ENCODE data around the gene MAX. TPM values are rescaled to one million over a fixed set of nuclear protein-coding genes. Genes with fewer than 3 reads are reported as not detected.

Gene MAX, protein sequence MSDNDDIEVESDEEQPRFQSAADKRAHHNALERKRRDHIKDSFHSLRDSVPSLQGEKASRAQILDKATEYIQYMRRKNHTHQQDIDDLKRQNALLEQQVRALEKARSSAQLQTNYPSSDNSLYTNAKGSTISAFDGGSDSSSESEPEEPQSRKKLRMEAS
- 26.8 TPM for total RNA-seq

DNA sequence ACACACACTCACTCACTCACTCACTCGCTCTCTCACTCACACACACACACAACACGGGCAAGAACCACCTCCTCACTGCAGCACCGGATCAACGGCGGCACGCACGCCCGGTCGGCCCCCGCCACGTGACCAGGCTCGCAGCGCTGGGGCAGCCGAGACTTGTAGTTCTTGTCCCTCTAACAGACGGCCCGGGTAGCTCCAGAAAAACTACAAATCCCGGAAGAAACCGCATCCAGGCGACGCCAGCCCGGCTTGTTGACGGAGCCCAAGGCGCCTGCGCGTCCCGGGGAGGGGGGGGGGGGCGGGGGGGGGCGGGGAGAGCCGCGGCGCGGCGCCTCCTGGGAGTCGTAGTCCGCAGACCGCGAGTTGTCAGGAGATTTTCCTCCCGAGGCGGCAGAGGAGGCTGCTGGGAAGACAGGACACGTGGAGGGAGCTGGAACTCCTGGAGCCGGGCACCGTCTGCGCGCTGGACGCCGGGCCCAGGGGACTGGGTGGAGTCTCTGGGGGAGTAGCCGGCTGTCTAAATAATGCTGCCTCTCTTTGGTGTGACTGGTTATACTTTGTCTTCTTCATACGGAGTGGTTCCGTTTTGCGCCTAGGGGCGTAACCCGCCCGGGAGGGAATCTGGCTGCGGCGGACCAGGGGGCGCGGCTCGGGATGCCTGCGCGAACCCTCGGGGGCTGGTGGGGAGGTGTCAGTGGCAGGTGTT is at the start of gene MAX:
TSS of gene MAX (minus strand) at position 77 of the 709 bp plus-strand sequence. CDS start 178 bp downstream, outside the sequence.
- Histone ChIP-seq H3K27ac (peak within 1 kb of the TSS; percentile 81 to 88), H3K36me3 (no peaks in the 10 kb centered on the region), H3K4me1 (peaks cover 6 to 32% of the 10 kb centered on the region in 2 donors), H3K4me3 (peak within 1 kb of the TSS; percentile 89 to 93), H3K27me3 (no peaks in the 10 kb centered on the region), H3K9me3 (no peaks in the 10 kb centered on the region)
- peak; percentile 97 to 99 for DNase-seq (ENCODE audit: low spot score in 2 of 2)
- intact Hi-C loops (cut with DNase I) = loop anchor here (1.0 to 10.0 kb wide), 5 partner anchors 54 to 715 kb away; partner anchors contain the start of genes CHURC1, FUT8 and MTHFD1
- TF ChIP-seq, protein P1, sequence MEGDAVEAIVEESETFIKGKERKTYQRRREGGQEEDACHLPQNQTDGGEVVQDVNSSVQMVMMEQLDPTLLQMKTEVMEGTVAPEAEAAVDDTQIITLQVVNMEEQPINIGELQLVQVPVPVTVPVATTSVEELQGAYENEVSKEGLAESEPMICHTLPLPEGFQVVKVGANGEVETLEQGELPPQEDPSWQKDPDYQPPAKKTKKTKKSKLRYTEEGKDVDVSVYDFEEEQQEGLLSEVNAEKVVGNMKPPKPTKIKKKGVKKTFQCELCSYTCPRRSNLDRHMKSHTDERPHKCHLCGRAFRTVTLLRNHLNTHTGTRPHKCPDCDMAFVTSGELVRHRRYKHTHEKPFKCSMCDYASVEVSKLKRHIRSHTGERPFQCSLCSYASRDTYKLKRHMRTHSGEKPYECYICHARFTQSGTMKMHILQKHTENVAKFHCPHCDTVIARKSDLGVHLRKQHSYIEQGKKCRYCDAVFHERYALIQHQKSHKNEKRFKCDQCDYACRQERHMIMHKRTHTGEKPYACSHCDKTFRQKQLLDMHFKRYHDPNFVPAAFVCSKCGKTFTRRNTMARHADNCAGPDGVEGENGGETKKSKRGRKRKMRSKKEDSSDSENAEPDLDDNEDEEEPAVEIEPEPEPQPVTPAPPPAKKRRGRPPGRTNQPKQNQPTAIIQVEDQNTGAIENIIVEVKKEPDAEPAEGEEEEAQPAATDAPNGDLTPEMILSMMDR (IDR thresholded peaks at IDR 0.05) = no peak

DNA sequence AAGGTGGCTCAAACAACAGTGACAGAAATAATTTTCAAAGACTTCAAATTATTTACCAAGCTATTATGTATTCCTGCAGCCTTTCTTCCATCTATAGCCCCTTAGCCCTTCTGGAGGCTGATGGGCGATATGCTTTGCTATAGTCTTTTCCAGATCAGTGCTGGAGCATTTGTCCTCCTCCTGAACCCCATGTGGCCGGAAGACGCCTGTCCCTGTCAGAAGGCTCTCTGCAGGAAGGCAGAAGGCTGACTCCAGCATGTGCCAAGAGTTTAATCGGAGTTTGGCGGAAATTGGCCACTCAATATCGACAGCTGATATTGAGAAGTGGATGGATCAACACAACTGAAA is 49.3 kb upstream of the MAX start:
- no peak overlapping the region for H3K4me3 ChIP-seq
- no peak for DNase-seq (ENCODE audit: low spot score in 2 of 2)
- no peaks in the 10 kb centered on the region for H3K36me3 ChIP-seq
- H3K27ac ChIP-seq = no peak overlapping the region
- peaks cover 0 to 3% of the 10 kb centered on the region in 2 donors for H3K4me1 ChIP-seq
- intact Hi-C loops (cut with DNase I) = no loop called here
- no peaks in the 10 kb centered on the region for H3K27me3 ChIP-seq
- no peaks in the 10 kb centered on the region for H3K9me3 ChIP-seq
- TF ChIP-seq, protein P1 (IDR thresholded peaks at IDR 0.05) = no peak

DNA sequence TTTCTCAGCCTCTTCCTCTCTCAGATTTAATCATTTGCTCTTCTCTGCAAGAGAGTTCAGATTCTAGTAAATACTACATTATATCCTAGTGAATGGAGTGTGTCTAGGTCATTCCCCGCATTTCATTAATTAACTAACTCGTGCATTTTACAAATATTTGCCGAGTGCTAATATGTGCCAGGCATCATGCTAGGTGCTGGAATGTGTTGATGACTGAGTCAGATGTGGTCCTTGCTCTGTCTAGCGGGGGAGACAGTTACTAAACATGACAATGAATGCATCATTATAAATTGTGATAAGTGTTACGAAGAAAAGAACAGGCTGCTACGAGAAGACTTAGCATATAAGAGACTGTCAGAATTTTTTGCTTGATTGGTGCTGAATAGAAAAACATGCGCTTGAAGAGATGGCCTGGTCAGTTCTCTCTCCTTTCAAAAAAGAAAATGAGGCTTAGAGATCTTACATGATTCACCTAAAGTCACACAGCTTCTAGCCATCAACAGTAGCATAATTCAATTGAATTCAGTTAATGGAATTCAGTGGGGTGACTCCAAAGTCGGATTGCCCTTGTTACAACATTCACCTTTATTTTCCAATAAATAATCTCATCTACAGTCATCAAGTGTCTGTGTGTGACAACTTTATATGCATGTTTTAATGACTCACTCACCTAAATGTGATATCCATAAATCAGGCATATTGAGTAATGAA is 48.7 kb upstream of the MAX start:
- TF ChIP-seq, protein P1 (IDR thresholded peaks at IDR 0.05) = no peak
- intact Hi-C loops (cut with DNase I) = no loop called here
- H3K27ac ChIP-seq = no peak overlapping the region
- H3K27me3 ChIP-seq = no peaks in the 10 kb centered on the region
- H3K4me3 ChIP-seq = no peak overlapping the region
- no peak for DNase-seq (ENCODE audit: low spot score in 2 of 2)
- H3K36me3 ChIP-seq = no peaks in the 10 kb centered on the region
- no peaks in the 10 kb centered on the region for H3K9me3 ChIP-seq
- no peaks in the 10 kb centered on the region for H3K4me1 ChIP-seq

DNA sequence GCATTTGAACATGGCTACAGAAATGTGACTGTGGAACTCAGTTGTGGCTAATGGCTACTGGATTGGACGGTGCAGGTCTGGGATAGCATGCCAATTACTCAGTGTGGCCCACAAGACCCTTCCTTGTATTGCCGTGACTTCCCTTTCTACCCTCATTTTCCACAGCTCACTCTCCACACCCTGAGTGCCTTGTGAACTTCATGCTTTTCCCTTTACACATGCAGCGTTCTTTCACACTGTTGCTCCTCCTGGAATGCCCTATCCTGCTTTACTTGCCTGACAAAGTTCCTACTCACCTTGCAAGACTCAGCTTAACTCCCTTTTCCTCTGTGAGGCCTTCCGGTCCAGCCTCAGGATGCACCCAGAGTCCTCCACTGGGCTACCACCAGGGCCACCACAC is 46.8 kb upstream of the MAX start:
- TF ChIP-seq, protein P1 (IDR thresholded peaks at IDR 0.05) = no peak
- intact Hi-C loops (cut with DNase I) = no loop called here
- DNase-seq (ENCODE audit: low spot score in 2 of 2) = no peak
- H3K4me1 ChIP-seq = no peaks in the 10 kb centered on the region
- no peaks in the 10 kb centered on the region for H3K36me3 ChIP-seq
- H3K4me3 ChIP-seq = no peak overlapping the region
- no peak overlapping the region for H3K27ac ChIP-seq
- no peaks in the 10 kb centered on the region for H3K9me3 ChIP-seq
- no peaks in the 10 kb centered on the region for H3K27me3 ChIP-seq

DNA sequence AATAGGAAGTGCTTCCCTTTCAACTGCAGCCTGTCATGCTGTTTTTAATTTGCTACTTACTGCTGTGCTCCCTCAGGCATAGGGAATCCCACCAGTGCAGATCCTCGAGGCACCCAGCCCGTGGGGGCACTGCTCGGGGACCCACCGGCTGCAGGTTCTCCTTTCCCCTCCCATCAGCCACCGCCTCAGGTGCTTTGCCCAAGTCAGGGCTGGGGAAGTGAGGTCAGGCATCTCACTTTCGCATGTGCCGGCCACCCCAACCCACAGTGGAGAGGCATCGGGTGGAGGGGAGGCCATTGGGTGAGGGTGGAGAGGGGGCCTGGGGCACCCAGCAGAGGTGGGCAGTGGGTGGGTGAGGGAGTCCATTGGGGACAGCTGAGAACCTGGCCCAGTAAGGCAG is 41.9 kb upstream of the MAX start:
- no peak overlapping the region for H3K27ac ChIP-seq
- no peak overlapping the region for H3K4me3 ChIP-seq
- TF ChIP-seq, protein P1 (IDR thresholded peaks at IDR 0.05) = no peak
- DNase-seq (ENCODE audit: low spot score in 2 of 2) = no peak
- no peaks in the 10 kb centered on the region for H3K9me3 ChIP-seq
- no peaks in the 10 kb centered on the region for H3K4me1 ChIP-seq
- no peaks in the 10 kb centered on the region for H3K36me3 ChIP-seq
- intact Hi-C loops (cut with DNase I) = no loop called here
- H3K27me3 ChIP-seq = no peaks in the 10 kb centered on the region
